ENCODE results near the gene EDIL3.

Gene EDIL3

DNA sequence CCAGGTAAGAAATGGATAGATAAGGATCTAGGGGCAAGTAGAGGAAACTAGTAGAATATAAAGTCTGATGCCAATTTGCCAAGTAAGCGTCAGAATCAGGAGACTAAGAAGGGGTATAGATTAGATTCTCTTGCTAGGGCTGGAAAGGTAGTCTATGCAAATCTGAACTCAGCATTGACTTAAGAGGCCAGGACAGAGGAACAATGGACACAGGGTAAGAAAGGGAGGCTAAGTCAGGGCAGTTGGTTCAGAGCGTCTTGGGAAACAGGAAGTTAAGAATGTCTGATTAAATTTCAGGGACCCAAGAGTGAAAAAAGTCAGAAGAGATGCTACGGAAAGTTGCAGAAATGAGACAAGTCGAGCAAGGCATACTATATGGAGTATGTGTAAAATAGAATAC lies 400.8 kb downstream of the EDIL3 start:
- TF ChIP-seq, protein P1, sequence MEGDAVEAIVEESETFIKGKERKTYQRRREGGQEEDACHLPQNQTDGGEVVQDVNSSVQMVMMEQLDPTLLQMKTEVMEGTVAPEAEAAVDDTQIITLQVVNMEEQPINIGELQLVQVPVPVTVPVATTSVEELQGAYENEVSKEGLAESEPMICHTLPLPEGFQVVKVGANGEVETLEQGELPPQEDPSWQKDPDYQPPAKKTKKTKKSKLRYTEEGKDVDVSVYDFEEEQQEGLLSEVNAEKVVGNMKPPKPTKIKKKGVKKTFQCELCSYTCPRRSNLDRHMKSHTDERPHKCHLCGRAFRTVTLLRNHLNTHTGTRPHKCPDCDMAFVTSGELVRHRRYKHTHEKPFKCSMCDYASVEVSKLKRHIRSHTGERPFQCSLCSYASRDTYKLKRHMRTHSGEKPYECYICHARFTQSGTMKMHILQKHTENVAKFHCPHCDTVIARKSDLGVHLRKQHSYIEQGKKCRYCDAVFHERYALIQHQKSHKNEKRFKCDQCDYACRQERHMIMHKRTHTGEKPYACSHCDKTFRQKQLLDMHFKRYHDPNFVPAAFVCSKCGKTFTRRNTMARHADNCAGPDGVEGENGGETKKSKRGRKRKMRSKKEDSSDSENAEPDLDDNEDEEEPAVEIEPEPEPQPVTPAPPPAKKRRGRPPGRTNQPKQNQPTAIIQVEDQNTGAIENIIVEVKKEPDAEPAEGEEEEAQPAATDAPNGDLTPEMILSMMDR (conservative IDR thresholded peaks at IDR 0.05): no peak
- no peak overlapping the region for H3K27ac ChIP-seq

DNA sequence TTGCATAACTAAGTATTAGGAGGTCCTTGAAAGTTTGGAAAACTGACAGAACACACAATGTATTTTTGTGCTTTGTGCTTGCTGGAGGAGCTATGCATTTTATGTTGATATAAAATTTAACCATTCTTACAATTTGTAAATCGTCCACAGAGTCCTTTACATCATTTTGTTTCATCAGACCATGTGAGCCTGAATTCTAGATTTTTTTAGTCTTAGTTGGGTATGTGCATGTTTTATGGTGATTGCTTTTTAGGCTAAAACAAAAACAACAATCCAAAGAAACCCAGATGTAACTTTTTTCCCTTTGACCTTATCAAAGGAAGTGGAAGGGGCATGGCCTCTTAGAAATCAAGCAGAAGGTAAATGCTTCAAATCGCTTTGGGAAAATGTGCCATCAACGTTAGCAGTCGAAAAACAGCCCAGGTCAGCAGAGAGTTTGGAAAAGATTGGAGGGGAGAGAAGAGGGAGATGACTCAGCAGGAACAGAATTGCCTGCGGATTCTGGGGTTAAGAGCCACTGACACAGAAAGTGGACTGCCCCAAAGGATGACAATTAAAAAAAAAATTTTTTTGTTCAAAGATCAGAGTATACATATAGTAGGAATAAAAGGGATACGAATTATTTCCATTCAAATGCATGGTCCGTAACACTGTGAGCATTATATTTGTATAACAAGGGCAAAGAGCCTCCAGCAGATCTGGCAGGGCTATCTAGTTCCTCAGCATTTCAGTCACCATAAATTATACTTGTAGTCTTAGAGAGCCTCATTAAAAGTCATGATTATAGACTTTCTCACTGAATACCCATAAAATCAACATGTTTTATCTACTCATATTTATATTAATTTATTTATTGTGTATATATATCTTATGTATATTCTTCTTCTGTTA lies 410.5 kb downstream of the EDIL3 start:
- H3K27ac ChIP-seq: no peak overlapping the region
- TF ChIP-seq, protein P1 (conservative IDR thresholded peaks at IDR 0.05): no peak

DNA sequence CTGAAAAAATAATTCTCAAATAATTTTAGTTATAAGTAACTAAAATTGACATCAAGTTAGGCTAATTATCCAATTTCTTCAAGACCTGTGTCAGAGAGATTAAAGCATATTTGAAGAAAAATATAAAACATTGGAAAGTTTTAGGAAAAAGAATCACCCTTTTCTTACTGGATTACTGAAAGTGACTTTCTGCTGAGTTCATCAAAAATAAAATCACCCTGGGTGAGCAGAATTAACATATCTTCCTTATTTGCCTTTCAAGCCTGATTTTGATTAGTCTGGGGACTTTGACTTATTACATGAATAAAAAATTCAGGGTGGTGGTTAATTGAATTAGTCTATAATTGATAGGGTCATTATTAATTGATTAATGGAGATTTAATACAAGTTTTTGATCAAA lies 411.8 kb downstream of the EDIL3 start:
- TF ChIP-seq, protein P1 (conservative IDR thresholded peaks at IDR 0.05): no peak
- H3K27ac ChIP-seq: no peak overlapping the region

DNA sequence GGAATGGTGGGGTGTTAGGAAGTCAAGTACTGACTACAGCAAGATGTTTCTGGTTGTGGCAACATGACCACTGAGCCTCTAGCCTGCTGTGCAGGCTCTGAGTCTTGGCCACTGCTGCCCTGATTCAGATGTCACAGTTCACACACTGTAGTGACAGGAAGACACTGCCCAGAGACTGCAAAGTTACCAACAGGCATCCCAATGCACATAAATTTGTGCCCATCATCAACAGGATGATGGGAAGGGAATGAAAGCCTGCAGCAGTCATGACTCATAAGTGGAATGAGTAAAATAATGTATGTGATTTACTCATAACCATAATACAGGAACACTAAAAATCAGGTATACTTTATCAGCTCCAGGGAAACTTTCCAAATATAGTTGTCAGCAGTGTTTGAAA lies 412.4 kb downstream of the EDIL3 start:
- H3K27ac ChIP-seq: no peak overlapping the region
- TF ChIP-seq, protein P1 (conservative IDR thresholded peaks at IDR 0.05): no peak

DNA sequence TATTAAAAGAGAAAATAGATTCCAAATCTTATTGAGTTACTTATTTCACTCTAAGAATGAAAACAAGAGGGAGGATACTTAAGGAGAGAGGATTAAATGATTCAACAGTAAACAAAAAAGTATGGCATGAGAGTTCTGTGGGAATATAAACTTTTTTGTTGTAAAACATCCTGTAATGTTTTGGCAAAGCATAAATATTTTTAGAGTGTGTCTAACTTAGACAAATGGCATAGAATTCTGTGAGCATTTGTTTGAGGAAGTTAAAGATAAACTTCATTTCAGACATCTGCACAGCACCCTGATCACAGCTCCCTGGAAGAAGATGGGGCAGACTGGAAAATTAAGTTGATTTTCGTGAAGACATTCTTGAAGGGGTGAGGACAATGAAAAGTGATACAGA lies 417.3 kb downstream of the EDIL3 start:
- TF ChIP-seq, protein P1 (conservative IDR thresholded peaks at IDR 0.05): no peak
- H3K27ac ChIP-seq: no peak overlapping the region

DNA sequence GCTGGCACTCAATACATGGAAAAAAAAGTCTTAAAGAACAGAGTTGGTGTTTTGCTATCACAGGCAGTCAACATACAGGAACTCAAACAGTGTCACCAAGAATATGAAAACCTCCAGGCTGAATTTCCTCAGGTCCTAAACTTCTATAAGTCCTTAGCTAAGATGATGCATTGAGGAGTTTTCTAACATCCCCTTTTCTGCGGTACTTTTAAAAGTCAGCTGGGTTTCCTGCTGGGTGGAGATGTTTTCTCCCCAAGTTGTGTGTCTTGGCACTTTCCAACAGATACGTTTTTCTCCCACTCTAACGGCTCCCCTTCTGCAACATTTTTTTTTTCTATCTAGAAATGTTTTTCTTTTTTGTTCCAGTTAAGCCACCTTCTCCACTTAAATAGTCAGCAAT lies 419.2 kb downstream of the EDIL3 start:
- no peak overlapping the region for H3K27ac ChIP-seq
- TF ChIP-seq, protein P1 (conservative IDR thresholded peaks at IDR 0.05): no peak

DNA sequence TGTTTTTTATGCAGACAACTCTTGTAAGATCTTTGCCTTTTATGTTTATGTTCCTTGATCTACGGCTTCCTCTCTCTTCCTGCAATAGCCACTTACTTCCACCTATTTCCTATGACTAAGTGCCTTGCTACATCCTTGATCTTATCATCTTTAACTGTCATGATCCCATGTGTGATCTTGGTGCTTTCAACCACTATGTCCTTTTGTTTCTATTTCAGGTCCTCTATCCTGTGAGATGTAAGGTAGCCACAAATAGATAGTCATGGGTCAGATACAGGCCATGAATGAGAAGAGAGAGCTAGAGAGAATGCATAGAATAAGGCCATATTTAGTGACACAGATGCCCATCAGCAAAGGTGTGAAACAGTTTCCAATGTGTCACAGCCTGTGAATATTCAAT lies 420.4 kb downstream of the EDIL3 start:
- TF ChIP-seq, protein P1 (conservative IDR thresholded peaks at IDR 0.05): no peak

More for the DNA sequence above, 420.4 kb downstream of the EDIL3 start:
- H3K27ac ChIP-seq: no peak overlapping the region

Data from VCaP (cell line).